Loucy (cell line): ENCODE data around the gene ARHGAP11A.

ENCODE experiments used
- EZH2phosphoT487 ChIP-seq: fragments of 200-600 bp; IDR thresholded peaks from 2 replicates; pipeline ENCODE4 v1.6.1; 2018; ENCODE audit warnings: antibody characterized with exemption, mild to moderate bottlenecking, moderate library complexity, borderline replicate concordance
- TF ChIP-seq, protein P1 (sequence below): fragments of 200-600 bp; sonication (generic); conservative IDR thresholded peaks from 2 replicates; pipeline ENCODE4 v1.5.1; 2014; ENCODE audit warnings: mild to moderate bottlenecking, antibody characterized with exemption, low read length

DNA sequence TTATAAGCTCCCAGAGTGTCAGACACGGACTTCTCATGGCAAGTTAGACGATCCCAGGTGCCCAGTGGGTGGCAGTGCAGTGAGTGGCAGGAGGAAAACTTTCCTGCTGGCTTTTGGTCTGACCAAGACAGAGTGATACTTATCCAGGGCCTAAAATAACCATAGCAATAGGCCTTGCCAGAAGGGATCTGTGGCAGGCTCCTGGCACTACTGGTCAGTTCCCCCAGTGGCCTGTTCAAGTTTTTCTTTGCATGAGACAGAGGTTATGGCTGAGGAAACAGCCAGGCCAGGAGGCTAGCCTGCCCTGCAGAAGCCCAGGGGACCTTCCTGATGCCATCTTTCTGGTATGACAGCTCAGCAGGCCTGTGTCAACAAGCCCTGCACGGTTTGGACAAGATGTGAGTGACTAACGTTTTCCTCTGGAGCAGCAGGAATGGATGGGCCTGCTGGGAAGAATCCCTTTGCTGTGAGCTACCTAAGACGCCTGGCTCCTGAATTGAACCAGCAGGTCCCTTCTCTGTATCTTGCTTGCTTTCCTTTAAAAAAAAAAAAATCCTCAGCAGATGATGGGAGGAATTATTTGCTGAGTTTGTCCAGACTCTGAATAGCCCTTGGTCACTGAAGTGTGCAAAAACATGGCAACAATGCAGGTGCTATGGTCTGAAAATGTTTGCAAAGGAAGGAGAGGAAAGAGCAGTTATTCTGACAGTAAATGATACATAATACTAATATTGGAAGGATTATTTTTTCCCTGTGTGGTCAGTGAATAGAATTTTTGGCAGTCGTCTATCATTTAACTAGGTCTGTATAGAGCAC, 44.2 kb downstream of the ARHGAP11A start:
- TF ChIP-seq, protein P1, sequence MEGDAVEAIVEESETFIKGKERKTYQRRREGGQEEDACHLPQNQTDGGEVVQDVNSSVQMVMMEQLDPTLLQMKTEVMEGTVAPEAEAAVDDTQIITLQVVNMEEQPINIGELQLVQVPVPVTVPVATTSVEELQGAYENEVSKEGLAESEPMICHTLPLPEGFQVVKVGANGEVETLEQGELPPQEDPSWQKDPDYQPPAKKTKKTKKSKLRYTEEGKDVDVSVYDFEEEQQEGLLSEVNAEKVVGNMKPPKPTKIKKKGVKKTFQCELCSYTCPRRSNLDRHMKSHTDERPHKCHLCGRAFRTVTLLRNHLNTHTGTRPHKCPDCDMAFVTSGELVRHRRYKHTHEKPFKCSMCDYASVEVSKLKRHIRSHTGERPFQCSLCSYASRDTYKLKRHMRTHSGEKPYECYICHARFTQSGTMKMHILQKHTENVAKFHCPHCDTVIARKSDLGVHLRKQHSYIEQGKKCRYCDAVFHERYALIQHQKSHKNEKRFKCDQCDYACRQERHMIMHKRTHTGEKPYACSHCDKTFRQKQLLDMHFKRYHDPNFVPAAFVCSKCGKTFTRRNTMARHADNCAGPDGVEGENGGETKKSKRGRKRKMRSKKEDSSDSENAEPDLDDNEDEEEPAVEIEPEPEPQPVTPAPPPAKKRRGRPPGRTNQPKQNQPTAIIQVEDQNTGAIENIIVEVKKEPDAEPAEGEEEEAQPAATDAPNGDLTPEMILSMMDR = no peak; the same call in 1 of the 2 replicates
- TF ChIP-seq EZH2phosphoT487 = no peak
